Measurements from ENCODE around the gene ACOX2. TPM values are rescaled to one million over a fixed set of nuclear protein-coding genes. Genes with fewer than 3 reads are reported as not detected.

Gene ACOX2
- total and polyA plus RNA-seq, 2 experiments from 2014 or later, result 7.5 to 23.6 TPM

DNA sequence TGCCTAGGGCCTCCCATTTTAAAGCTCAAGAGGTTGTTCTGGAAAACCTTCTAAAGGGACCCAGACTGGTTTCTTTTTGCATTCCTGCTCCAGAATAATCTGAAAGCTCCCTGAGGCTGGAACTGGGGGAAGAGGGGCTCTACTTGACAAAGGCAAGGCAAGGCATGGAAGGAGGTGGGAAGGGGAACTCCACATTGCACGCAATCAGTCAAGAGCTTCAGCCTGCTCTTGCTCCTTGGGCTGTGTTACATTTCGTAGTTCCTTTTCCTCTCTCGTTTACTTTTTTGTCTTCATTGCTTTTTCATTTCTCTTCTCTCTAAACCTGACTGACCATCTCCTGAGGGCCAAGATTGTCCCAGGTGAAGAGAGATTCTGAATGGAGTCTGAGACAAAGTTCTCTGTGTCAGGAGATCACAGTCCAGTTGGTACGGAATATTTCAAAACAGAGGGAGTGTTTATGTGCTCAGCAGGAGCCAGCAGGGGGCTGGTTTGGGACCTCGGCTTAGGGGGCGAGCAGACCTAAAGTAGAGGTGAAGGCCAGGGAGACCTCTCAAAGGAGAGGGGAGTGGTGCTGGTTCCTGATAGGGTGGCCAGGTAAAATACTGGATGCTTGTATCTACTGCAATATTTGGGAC lies 51.1 kb downstream of the ACOX2 start:
- WGBS, 2 experiments (ENCODE audit: low coverage in 1 of 2, low lambda C conversion rate in 2 of 2, missing lambda C conversion rate in 2 of 2), result 87 to 89% methylated on average over 6 of the region's 6 CpGs
- TF ChIP-seq EZH2phosphoT487 (IDR thresholded peaks at IDR 0.05; ENCODE audit: insufficient read depth, low read depth) (no peak), EZH2 (IDR thresholded peaks at IDR 0.05; ENCODE audit: insufficient read depth, poor library complexity, severe bottlenecking) (no peak)
- no peak for DNase-seq

DNA sequence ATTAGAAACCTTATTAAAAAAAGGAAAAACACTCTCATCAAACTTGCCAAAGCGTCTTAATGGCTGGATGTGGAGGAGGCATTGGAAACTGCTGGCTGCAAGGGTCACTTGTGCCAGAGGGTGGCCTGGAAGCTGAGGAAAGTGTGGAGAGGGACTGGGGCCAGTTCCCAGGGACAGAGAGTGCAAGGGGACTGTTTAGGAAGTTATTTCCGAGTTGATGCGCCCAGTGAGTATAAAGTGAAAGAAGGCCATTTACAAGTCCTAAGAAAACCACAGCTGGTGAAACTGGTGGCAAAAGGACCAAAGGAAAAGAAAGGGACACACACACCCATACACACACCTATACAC lies 52.3 kb downstream of the ACOX2 start:
- no peak for DNase-seq
- 83 to 85% methylated on average over 3 of the region's 3 CpGs for WGBS, 2 experiments (ENCODE audit: low coverage in 1 of 2, low lambda C conversion rate in 2 of 2, missing lambda C conversion rate in 2 of 2)
- no peaks in the 10 kb centered on the region for H3K9me3 ChIP-seq (ENCODE audit: low read depth)
- no peak overlapping the region for H3K9ac ChIP-seq
- no peaks in the 10 kb centered on the region for H4K20me1 ChIP-seq (ENCODE audit: insufficient read depth)
- in situ Hi-C loops (cut with MboI), result no loop called here
- no peaks in the 10 kb centered on the region for H3K79me2 ChIP-seq (ENCODE audit: insufficient read depth)
- peaks cover 11% of the 10 kb centered on the region for H3K4me1 ChIP-seq (ENCODE audit: insufficient read depth)
- no peaks in the 10 kb centered on the region for H3K36me3 ChIP-seq (ENCODE audit: low read depth)
- H3F3A ChIP-seq (ENCODE audit: insufficient read depth), result peaks cover 5% of the 10 kb centered on the region
- H3K4me2 ChIP-seq (ENCODE audit: unreplicated experiment), result no peak overlapping the region
- no peak overlapping the region for H3K4me3 ChIP-seq
- H3K9me2 ChIP-seq (ENCODE audit: insufficient read depth), result no peaks in the 10 kb centered on the region
- TF ChIP-seq EZH2 (IDR thresholded peaks at IDR 0.05; ENCODE audit: insufficient read depth, poor library complexity, severe bottlenecking) (no peak), EZH2phosphoT487 (IDR thresholded peaks at IDR 0.05; ENCODE audit: insufficient read depth, low read depth) (no peak)
- H3K27me3 ChIP-seq (replicated peaks; ENCODE audit: insufficient read depth), result no peaks in the 10 kb centered on the region
- no peak overlapping the region for H2AFZ ChIP-seq
- no peak overlapping the region for H3K27ac ChIP-seq

More for the DNA sequence above, 51.1 kb downstream of the ACOX2 start:
- no peaks in the 10 kb centered on the region for H3K9me3 ChIP-seq (ENCODE audit: low read depth)
- in situ Hi-C loops (cut with MboI), result no loop called here
- H3K9ac ChIP-seq, result no peak overlapping the region
- H3K36me3 ChIP-seq (ENCODE audit: low read depth), result no peaks in the 10 kb centered on the region
- peaks cover 16% of the 10 kb centered on the region for H3K4me1 ChIP-seq (ENCODE audit: insufficient read depth)
- peak overlapping the region; percentile 12; the same call in 1 of the 2 replicates for H2AFZ ChIP-seq
- H4K20me1 ChIP-seq (ENCODE audit: insufficient read depth), result no peaks in the 10 kb centered on the region
- no peaks in the 10 kb centered on the region for H3K27me3 ChIP-seq (replicated peaks; ENCODE audit: insufficient read depth)
- peaks cover 17% of the 10 kb centered on the region for H3F3A ChIP-seq (ENCODE audit: insufficient read depth)
- no peak overlapping the region for H3K4me2 ChIP-seq (ENCODE audit: unreplicated experiment)
- H3K4me3 ChIP-seq, result no peak overlapping the region
- H3K79me2 ChIP-seq (ENCODE audit: insufficient read depth), result no peaks in the 10 kb centered on the region
- no peak overlapping the region for H3K27ac ChIP-seq
- H3K9me2 ChIP-seq (ENCODE audit: insufficient read depth), result no peaks in the 10 kb centered on the region

- no peaks in the 10 kb centered on the region for H4K20me1 ChIP-seq (ENCODE audit: insufficient read depth)
- WGBS, 2 experiments (ENCODE audit: low coverage in 1 of 2, low lambda C conversion rate in 2 of 2, missing lambda C conversion rate in 2 of 2), result 62 to 63% methylated on average over 7 of the region's 7 CpGs
- peaks cover 11% of the 10 kb centered on the region for H3K4me1 ChIP-seq (ENCODE audit: insufficient read depth)
- in situ Hi-C loops (cut with MboI), result no loop called here
- no peaks in the 10 kb centered on the region for H3K27me3 ChIP-seq (replicated peaks; ENCODE audit: insufficient read depth)
- H3K36me3 ChIP-seq (ENCODE audit: low read depth), result no peaks in the 10 kb centered on the region
- no peaks in the 10 kb centered on the region for H3K79me2 ChIP-seq (ENCODE audit: insufficient read depth)
- no peak overlapping the region for H2AFZ ChIP-seq
- no peak for DNase-seq
- TF ChIP-seq EZH2phosphoT487 (IDR thresholded peaks at IDR 0.05; ENCODE audit: insufficient read depth, low read depth) (no peak), EZH2 (IDR thresholded peaks at IDR 0.05; ENCODE audit: insufficient read depth, poor library complexity, severe bottlenecking) (no peak)
- no peak overlapping the region for H3K4me3 ChIP-seq
- no peaks in the 10 kb centered on the region for H3F3A ChIP-seq (ENCODE audit: insufficient read depth)
- no peak overlapping the region for H3K4me2 ChIP-seq (ENCODE audit: unreplicated experiment)
- H3K9ac ChIP-seq, result no peak overlapping the region
- no peaks in the 10 kb centered on the region for H3K9me2 ChIP-seq (ENCODE audit: insufficient read depth)
- H3K9me3 ChIP-seq (ENCODE audit: low read depth), result no peaks in the 10 kb centered on the region
- no peak overlapping the region for H3K27ac ChIP-seq
These were observed 52.8 kb downstream of the ACOX2 start for GRCh38 chr3:58484045-58484721.

DNA sequence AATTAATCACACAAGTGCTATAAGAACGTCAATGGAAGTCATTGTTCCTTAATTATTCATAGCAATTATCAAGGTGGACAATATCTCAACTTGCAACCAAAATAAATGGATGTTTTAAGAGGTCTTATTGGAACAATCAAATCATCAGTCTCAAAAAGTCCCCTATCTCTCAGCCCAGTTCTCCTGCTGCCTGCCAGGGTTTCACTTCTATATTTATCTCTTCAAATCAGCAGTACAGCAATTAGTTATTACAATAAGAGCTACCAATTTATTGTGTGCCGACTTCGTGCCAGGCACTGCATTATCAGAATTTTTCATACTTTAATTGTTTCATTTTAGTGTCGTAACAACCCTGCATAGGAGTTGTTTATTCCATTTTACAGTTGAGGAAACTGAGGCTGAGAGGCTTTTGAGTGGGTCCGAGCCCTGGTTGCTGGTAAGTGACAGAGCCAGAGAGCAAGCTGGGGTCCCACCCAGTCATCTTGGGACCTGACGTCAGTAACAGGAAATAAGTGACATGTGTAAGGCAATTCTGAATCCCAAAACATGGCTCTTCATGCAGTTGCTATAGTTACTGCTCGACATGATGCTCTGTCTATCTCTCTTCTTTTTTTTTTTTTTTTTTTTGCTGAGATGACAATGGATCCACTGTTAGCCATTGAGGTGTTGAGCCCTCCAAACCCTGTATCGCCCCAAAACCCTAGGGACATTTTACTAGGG lies 53.9 kb downstream of the ACOX2 start:
- Histone ChIP-seq H3F3A (ENCODE audit: insufficient read depth) (no peaks in the 10 kb centered on the region), H3K27ac (no peak overlapping the region), H3K36me3 (ENCODE audit: low read depth) (no peaks in the 10 kb centered on the region), H3K9me2 (ENCODE audit: insufficient read depth) (no peaks in the 10 kb centered on the region), H2AFZ (no peak overlapping the region), H3K9me3 (ENCODE audit: low read depth) (no peaks in the 10 kb centered on the region), H4K20me1 (ENCODE audit: insufficient read depth) (no peaks in the 10 kb centered on the region), H3K4me1 (ENCODE audit: insufficient read depth) (peaks cover 11% of the 10 kb centered on the region), H3K4me3 (no peak overlapping the region), H3K4me2 (ENCODE audit: unreplicated experiment) (no peak overlapping the region), H3K27me3 (replicated peaks; ENCODE audit: insufficient read depth) (no peaks in the 10 kb centered on the region), H3K79me2 (ENCODE audit: insufficient read depth) (no peaks in the 10 kb centered on the region), H3K9ac (no peak overlapping the region)
- 65 to 67% methylated on average over 8 of the region's 8 CpGs for WGBS, 2 experiments (ENCODE audit: low coverage in 1 of 2, low lambda C conversion rate in 2 of 2, missing lambda C conversion rate in 2 of 2)
- in situ Hi-C loops (cut with MboI), result no loop called here
- DNase-seq, result no peak
- TF ChIP-seq EZH2 (IDR thresholded peaks at IDR 0.05; ENCODE audit: insufficient read depth, poor library complexity, severe bottlenecking) (no peak), EZH2phosphoT487 (IDR thresholded peaks at IDR 0.05; ENCODE audit: insufficient read depth, low read depth) (no peak)
